Left renal cortex interstitium (tissue), 4 donors: Measurements from ENCODE around the gene ACAP3. TPM values are rescaled to one million over a fixed set of nuclear protein-coding genes. Genes with fewer than 3 reads are reported as not detected.

Experiments used
- DNase-seq, 4 donors: peaks; one replicate each; pipeline ENCODE4 v3.0.0-alpha.2; 2013; ENCODE audit warnings: low read depth in 4 of 4, low spot score in 2 of 4, missing footprints in 1 of 4
- polyA plus RNA-seq, 4 donors: library from polyadenylated mRNA; unstranded; fragments of 120-200 nt; gene quantifications; one replicate each; pipeline ENCODE4 v1.2.1, GENCODE V29; 2013; ENCODE audit not compliant: insufficient read length in 4 of 4

ACAP3 gene
- polyA plus RNA-seq, 4 donors, result 14.9 to 45.2 (median 33.0) TPM

GRCh38 chr1:1272341-1273208 is 35.2 kb downstream of the ACAP3 start:
- no peak for DNase-seq

- DNase-seq, result no peak
Measured at GRCh38 chr1:1270813-1271212, 36.9 kb downstream of the ACAP3 start.

GRCh38 chr1:1268284-1268682 is 39.4 kb downstream of the ACAP3 start:
- no peak for DNase-seq

- DNase-seq, result no peak
Measured at GRCh38 chr1:1267488-1268283, 40.0 kb downstream of the ACAP3 start.

GRCh38 chr1:1264868-1265272 is 42.9 kb downstream of the ACAP3 start:
- no peak for DNase-seq

- DNase-seq, result no peak
Measured at GRCh38 chr1:1264026-1264425, 43.7 kb downstream of the ACAP3 start.

- no peak for DNase-seq
Measured at GRCh38 chr1:1262758-1263157, 45.0 kb downstream of the ACAP3 start.

- DNase-seq, result no peak
Measured at GRCh38 chr1:1262071-1262470, 45.7 kb downstream of the ACAP3 start.

GRCh38 chr1:1260843-1261560 is 46.7 kb downstream of the ACAP3 start:
- DNase-seq, result no peak

- DNase-seq, result no peak
Measured at GRCh38 chr1:1259951-1260600, 47.7 kb downstream of the ACAP3 start.

- DNase-seq, result no peak
Measured at GRCh38 chr1:1259540-1259939, 48.2 kb downstream of the ACAP3 start.

GRCh38 chr1:1259119-1259488 is 48.6 kb downstream of the ACAP3 start:
- no peak for DNase-seq

- no peak for DNase-seq
Measured at GRCh38 chr1:1256956-1257871, 50.5 kb downstream of the ACAP3 start.

- no peak for DNase-seq
Measured at GRCh38 chr1:1255611-1256010, 52.1 kb downstream of the ACAP3 start.

- DNase-seq, result no peak
Measured at GRCh38 chr1:1255078-1255477, 52.7 kb downstream of the ACAP3 start.

GRCh38 chr1:1254667-1254998 is 53.1 kb downstream of the ACAP3 start:
- DNase-seq, result no peak

- DNase-seq, result no peak
Measured at GRCh38 chr1:1253972-1254666, 53.6 kb downstream of the ACAP3 start.

GRCh38 chr1:1253314-1253713 is 54.4 kb downstream of the ACAP3 start:
- no peak for DNase-seq

- DNase-seq, result no peak
Measured at GRCh38 chr1:1250786-1251284, 56.9 kb downstream of the ACAP3 start.
